C4-2B (cell line): ENCODE results near the gene KIF1A.

Experiments used
- H3K27ac ChIP-seq: fragments of 450-650 bp; 2 replicates; pipeline ENCODE4 v1.5.1; 2017
- ZFX ChIP-seq: fragments of 450-650 bp; IDR thresholded peaks from 2 replicates; pipeline ENCODE4 v1.6.1; 2017
- TF ChIP-seq, protein P1 (sequence below): fragments of 450-650 bp; conservative IDR thresholded peaks from 2 replicates; pipeline ENCODE4 v1.5.1; 2017; ENCODE audit warnings: mild to moderate bottlenecking

The KIF1A gene

DNA sequence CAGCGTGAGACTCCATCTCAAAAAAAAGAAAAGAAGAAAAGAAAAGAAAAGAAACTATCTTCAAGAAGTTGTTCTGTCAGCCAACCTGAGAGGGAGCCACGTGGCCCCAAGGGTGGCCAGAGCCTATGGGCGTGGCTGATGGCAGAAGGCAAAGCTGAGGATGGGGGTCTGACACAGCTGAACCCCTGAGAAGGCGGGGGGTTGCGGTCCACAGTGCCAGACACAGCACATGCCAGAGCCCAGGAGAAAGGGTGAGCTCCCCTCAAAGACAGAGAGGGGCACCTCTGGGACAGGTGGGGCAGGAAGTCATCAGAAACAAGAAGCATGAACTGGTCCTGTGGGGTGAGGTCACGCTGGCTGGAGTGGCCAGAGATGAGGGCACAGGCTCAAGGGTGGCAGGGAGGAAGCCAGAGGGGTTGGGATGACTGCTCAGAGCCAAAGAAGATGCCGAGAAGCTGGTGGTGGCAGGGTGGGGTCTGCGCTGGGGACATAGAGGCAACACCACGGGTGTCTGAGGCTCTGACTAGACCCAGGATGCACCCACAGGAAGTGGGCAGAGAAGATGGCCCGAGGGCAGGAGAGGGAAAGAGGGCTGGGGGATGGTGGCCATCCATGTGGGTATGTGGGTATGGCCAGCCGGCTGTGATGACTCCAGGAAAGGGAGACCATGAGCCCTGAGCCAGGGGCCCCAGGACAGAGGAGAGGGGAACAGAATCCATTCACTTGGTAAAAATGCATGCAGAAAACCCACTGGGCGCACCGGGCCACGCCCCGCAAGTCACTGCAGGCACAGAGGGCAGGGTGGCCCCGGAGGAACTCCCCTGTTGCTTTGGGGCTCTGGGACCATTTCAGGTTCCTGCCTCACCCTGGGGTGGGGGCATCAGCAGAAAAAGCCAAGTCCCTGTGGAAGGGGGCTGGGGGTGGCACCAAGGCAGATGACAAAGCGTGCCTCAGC lies 8.4 kb downstream of the KIF1A start:
- H3K27ac ChIP-seq, result no peak overlapping the region
- TF ChIP-seq ZFX, result no peak

DNA sequence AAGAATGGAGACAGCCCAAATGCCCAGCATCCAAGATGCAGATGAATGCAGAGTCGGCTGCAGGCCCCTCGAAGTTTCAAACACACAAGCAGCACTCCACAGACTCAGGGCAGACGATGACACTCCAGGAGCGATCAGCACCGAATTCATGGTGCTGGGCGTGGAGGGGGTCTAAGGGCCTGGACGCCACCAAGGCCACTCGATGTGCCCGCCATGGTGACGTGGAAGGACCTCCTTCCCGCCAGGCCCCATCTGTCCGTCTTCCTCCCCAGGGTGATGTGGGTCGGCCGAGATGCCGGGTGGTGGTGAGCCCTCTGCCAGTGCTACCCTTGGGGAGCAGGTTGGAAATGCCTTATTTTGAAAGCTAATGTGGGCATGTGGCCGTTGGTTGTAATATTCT lies 9.4 kb downstream of the KIF1A start:
- no peak overlapping the region for H3K27ac ChIP-seq
- TF ChIP-seq, protein P1, sequence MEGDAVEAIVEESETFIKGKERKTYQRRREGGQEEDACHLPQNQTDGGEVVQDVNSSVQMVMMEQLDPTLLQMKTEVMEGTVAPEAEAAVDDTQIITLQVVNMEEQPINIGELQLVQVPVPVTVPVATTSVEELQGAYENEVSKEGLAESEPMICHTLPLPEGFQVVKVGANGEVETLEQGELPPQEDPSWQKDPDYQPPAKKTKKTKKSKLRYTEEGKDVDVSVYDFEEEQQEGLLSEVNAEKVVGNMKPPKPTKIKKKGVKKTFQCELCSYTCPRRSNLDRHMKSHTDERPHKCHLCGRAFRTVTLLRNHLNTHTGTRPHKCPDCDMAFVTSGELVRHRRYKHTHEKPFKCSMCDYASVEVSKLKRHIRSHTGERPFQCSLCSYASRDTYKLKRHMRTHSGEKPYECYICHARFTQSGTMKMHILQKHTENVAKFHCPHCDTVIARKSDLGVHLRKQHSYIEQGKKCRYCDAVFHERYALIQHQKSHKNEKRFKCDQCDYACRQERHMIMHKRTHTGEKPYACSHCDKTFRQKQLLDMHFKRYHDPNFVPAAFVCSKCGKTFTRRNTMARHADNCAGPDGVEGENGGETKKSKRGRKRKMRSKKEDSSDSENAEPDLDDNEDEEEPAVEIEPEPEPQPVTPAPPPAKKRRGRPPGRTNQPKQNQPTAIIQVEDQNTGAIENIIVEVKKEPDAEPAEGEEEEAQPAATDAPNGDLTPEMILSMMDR, result no peak; the same call in 1 of the 2 replicates
- no peak for TF ChIP-seq ZFX

DNA sequence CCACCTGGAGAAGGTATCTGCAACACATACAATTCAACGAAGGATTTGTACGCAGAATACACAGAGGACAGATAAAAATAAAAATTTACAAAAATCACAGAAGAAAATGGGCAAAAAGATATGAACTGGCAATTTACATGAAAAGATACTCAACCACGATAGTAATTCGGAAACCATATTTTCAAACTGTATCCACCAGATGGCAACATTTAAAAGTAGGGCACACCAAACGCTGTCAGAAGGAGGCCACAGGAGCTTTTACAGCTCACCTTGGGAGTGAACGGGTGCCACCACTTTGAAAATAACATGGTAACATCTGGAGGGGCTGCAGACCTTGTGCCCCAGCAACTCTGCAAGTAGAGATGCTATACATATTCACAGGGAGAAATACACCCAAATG lies 9.8 kb downstream of the KIF1A start:
- TF ChIP-seq ZFX, result no peak
- TF ChIP-seq, protein P1, result no peak; the same call in 1 of the 2 replicates
- H3K27ac ChIP-seq, result no peak overlapping the region

DNA sequence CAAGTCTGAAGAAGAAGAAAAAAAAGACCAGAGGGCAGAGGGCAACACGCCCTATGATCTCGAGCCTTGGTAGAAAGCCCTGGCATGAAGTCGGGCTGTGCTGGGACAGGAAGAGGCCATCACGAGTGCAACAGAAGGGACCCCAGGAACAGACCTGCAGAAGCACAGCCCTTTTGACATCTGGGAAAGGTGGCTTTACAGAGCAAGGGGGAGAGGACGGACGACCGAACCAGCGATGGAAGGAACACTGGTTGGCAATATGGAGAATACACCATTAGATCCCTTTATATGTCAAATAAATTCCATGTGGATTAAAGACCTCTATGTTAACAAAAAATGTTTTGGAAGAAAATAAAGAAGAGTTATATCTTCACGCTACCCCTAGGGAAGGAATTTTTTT lies 10.7 kb downstream of the KIF1A start:
- no peak for TF ChIP-seq ZFX
- TF ChIP-seq, protein P1, result no peak
- H3K27ac ChIP-seq, result no peak overlapping the region

DNA sequence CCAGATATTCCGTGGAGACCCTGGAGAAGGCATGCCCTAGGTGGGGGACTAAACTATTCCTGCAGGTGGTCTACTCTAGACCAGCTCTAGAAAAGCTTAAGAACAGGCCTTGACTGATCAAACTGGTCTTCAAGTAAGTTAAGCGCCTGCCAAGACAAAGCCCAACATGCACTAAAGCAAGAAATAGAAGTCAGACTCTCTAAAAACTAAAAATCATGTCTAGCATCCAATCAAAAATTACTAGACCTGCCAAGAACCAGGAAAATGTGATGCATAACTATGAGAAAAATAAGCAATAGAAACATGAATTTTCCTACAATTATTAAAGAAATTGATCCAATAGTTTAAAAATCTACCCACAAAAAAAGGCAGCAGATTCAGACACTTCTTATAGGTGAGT lies 13.6 kb downstream of the KIF1A start:
- TF ChIP-seq ZFX, result no peak
- TF ChIP-seq, protein P1, result no peak
- no peak overlapping the region for H3K27ac ChIP-seq

DNA sequence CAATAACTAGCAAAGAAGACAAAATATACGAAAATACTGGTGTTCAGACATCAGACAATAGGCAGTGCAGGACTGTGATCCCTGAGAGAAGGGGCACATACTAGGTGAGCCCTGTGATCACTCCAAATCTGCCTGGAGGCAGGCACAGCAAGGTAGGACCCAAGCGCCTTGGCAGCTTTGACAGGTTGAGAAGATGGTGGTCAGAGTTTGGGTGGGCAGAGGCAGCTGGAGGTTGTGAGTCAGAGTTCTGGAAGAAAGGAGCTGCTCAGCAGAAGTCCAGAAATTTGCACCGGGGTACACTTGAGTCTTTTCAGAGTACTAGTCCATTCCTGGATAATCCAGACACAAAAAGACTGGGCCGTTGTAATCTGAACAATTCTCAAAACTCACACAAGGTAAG lies 14.0 kb downstream of the KIF1A start:
- TF ChIP-seq, protein P1, result no peak
- TF ChIP-seq ZFX, result no peak

DNA sequence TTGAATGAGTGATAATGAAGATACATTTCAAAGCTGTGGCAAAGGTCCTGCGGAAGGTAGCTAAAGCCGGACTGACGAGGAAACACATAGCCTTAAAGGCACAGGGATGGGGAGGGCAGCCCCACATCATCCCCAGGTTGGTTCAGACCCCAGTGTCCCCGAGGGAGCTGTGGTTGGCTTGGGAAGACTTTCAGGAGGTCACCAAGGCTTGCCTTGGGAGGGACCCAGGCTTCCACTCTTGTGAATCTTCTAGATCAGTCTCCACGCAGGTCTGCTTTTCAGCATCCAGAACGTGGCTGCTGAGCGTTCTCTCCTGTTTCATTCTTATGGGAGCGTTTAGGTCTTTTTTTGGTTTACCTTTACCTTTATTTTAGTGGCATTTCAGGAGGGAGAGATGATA lies 16.8 kb downstream of the KIF1A start:
- no peak overlapping the region for H3K27ac ChIP-seq
- TF ChIP-seq ZFX, result no peak
- TF ChIP-seq, protein P1, result no peak

More for the DNA sequence above, 14.0 kb downstream of the KIF1A start:
- no peak overlapping the region for H3K27ac ChIP-seq
